Measurements from ENCODE around the gene AK9.

GRCh38 chr6:109526905-109527628 is 163.9 kb downstream of the AK9 start:
- no peak for TF ChIP-seq NRF1 (IDR thresholded peaks at IDR 0.05; ENCODE audit: low read depth, low read length)
- TF ChIP-seq, protein P1, sequence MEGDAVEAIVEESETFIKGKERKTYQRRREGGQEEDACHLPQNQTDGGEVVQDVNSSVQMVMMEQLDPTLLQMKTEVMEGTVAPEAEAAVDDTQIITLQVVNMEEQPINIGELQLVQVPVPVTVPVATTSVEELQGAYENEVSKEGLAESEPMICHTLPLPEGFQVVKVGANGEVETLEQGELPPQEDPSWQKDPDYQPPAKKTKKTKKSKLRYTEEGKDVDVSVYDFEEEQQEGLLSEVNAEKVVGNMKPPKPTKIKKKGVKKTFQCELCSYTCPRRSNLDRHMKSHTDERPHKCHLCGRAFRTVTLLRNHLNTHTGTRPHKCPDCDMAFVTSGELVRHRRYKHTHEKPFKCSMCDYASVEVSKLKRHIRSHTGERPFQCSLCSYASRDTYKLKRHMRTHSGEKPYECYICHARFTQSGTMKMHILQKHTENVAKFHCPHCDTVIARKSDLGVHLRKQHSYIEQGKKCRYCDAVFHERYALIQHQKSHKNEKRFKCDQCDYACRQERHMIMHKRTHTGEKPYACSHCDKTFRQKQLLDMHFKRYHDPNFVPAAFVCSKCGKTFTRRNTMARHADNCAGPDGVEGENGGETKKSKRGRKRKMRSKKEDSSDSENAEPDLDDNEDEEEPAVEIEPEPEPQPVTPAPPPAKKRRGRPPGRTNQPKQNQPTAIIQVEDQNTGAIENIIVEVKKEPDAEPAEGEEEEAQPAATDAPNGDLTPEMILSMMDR (IDR thresholded peaks at IDR 0.05; ENCODE audit: control extremely low read depth in 1 of 3, insufficient read depth in 1 of 3, low read depth in 1 of 3, low read length in 3 of 3), result peak; percentile 36 to 74 (median 67)
- TF ChIP-seq EZH2 (IDR thresholded peaks at IDR 0.05; ENCODE audit: low read depth, low read length, severe bottlenecking), result no peak
- TF ChIP-seq, protein P2, sequence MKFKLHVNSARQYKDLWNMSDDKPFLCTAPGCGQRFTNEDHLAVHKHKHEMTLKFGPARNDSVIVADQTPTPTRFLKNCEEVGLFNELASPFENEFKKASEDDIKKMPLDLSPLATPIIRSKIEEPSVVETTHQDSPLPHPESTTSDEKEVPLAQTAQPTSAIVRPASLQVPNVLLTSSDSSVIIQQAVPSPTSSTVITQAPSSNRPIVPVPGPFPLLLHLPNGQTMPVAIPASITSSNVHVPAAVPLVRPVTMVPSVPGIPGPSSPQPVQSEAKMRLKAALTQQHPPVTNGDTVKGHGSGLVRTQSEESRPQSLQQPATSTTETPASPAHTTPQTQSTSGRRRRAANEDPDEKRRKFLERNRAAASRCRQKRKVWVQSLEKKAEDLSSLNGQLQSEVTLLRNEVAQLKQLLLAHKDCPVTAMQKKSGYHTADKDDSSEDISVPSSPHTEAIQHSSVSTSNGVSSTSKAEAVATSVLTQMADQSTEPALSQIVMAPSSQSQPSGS (IDR thresholded peaks at IDR 0.05; ENCODE audit: low read length), result no peak
- TF ChIP-seq POLR2A (IDR thresholded peaks at IDR 0.05; ENCODE audit: control extremely low read depth in 1 of 2, low read depth in 2 of 2, low read length in 2 of 2), result no peak
- no peak for TF ChIP-seq EP300 (IDR thresholded peaks at IDR 0.05; ENCODE audit: borderline replicate concordance in 1 of 2, low read depth in 2 of 2, low read length in 2 of 2)
